Measurements from ENCODE around the gene SNX32.
A peak's percentile ranks its signal among the peaks of the same experiment; 100 is the strongest.

Gene SNX32

GRCh38 chr11:65861165-65861505 lies 27.4 kb downstream of the SNX32 start:
- Histone ChIP-seq H3K27me3 (replicated peaks in 2 of 5; ENCODE audit: control insufficient read depth in 4 of 5, insufficient read depth in 5 of 5, low read length in 4 of 5) (no peaks in the 10 kb centered on the region), H3K27ac (ENCODE audit: insufficient read depth in 1 of 2, low read depth in 1 of 2, low read length in 2 of 2, poor library complexity in 1 of 2, severe bottlenecking in 2 of 2) (peak overlapping the region; percentile 68 to 85), H3K36me3 (ENCODE audit: control insufficient read depth in 4 of 4, insufficient read depth in 4 of 4, low read length in 3 of 4) (peaks cover 3 to 51% (median 43%) of the 10 kb centered on the region in 4 experiments), H3K4me3 (ENCODE audit: control insufficient read depth in 1 of 7, extremely low read depth in 1 of 7, insufficient read depth in 4 of 7, low read depth in 2 of 7, low read length in 6 of 7) (peak overlapping the region; percentile 57 to 96 (median 89)), H3K9me3 (ENCODE audit: control extremely low read depth in 1 of 5, control insufficient read depth in 4 of 5, insufficient read depth in 2 of 5, low read depth in 1 of 5, low read length in 4 of 5) (no peaks in the 10 kb centered on the region), H3K4me1 (ENCODE audit: control extremely low read depth in 1 of 4, control insufficient read depth in 4 of 4, insufficient read depth in 4 of 4, low read length in 3 of 4) (peaks cover 14 to 44% (median 40%) of the 10 kb centered on the region in 4 experiments)
- no peak for DNase-seq
- POLR2A ChIA-PET, result interaction anchor here (2.4 to 4.1 kb wide), 2 partner anchors 10 to 28 kb away, joined by 22 to 33 read pairs; partner anchors contain the start of genes CCDC85B, EFEMP2 and FIBP
- CTCF ChIA-PET, result interaction anchor here (0.6 to 7.9 kb wide), 7 partner anchors 10 to 271 kb away, joined by 3 to 124 read pairs (median 3); partner anchors contain the start of genes CCDC85B, EFEMP2 and FIBP
- 16% methylated on average over 5 of the region's 14 CpGs for WGBS (ENCODE audit: insufficient coverage)

GRCh38 chr11:65861533-65862183 lies 27.9 kb downstream of the SNX32 start:
- ChIA-PET POLR2A (interaction anchor here (4.1 kb wide), 1 partner anchor 27 kb away, joined by 33 read pairs; the partner anchor contains the start of genes CCDC85B and FIBP), CTCF (interaction anchor here (0.9 to 7.9 kb wide), 7 partner anchors 10 to 81 kb away, joined by 3 to 124 read pairs (median 4); partner anchors contain the start of genes CCDC85B, EFEMP2 and FIBP)
- H3K4me1 ChIP-seq (ENCODE audit: control extremely low read depth in 1 of 4, control insufficient read depth in 4 of 4, insufficient read depth in 4 of 4, low read length in 3 of 4), result peaks cover 11 to 38% (median 35%) of the 10 kb centered on the region in 4 experiments
- DNase-seq, result no peak
- H3K9me3 ChIP-seq (ENCODE audit: control extremely low read depth in 1 of 5, control insufficient read depth in 4 of 5, insufficient read depth in 2 of 5, low read depth in 1 of 5, low read length in 4 of 5), result no peaks in the 10 kb centered on the region
- no peaks in the 10 kb centered on the region for H3K27me3 ChIP-seq (replicated peaks in 2 of 5; ENCODE audit: control insufficient read depth in 4 of 5, insufficient read depth in 5 of 5, low read length in 4 of 5)
- 96% methylated on average over 5 of the region's 13 CpGs for WGBS (ENCODE audit: insufficient coverage)
- H3K27ac ChIP-seq (ENCODE audit: insufficient read depth in 1 of 2, low read depth in 1 of 2, low read length in 2 of 2, poor library complexity in 1 of 2, severe bottlenecking in 2 of 2), result peak overlapping the region in 1 of 2 experiments; percentile 85
- peaks cover 3 to 50% (median 45%) of the 10 kb centered on the region in 4 experiments for H3K36me3 ChIP-seq (ENCODE audit: control insufficient read depth in 4 of 4, insufficient read depth in 4 of 4, low read length in 3 of 4)
- peak overlapping the region in 6 of 7 experiments; percentile 57 to 96 (median 90) for H3K4me3 ChIP-seq (ENCODE audit: control insufficient read depth in 1 of 7, extremely low read depth in 1 of 7, insufficient read depth in 4 of 7, low read depth in 2 of 7, low read length in 6 of 7)

GRCh38 chr11:65862191-65862735 lies 28.5 kb downstream of the SNX32 start:
- no peak for DNase-seq
- ChIA-PET CTCF (interaction anchor here (0.9 to 7.9 kb wide), 6 partner anchors 9 to 82 kb away, joined by 3 to 124 read pairs (median 4); partner anchors contain the start of genes CCDC85B, EFEMP2 and FIBP), POLR2A (no interaction called here)
- H3K4me3 ChIP-seq (ENCODE audit: control insufficient read depth in 1 of 7, extremely low read depth in 1 of 7, insufficient read depth in 4 of 7, low read depth in 2 of 7, low read length in 6 of 7), result no peak overlapping the region
- WGBS (ENCODE audit: insufficient coverage), result 96% methylated on average over 3 of the region's 5 CpGs
- H3K4me1 ChIP-seq (ENCODE audit: control extremely low read depth in 1 of 4, control insufficient read depth in 4 of 4, insufficient read depth in 4 of 4, low read length in 3 of 4), result peaks cover 11 to 41% (median 32%) of the 10 kb centered on the region in 4 experiments
- H3K27ac ChIP-seq (ENCODE audit: insufficient read depth in 1 of 2, low read depth in 1 of 2, low read length in 2 of 2, poor library complexity in 1 of 2, severe bottlenecking in 2 of 2), result peak overlapping the region in 1 of 2 experiments; percentile 25
- no peaks in the 10 kb centered on the region for H3K9me3 ChIP-seq (ENCODE audit: control extremely low read depth in 1 of 5, control insufficient read depth in 4 of 5, insufficient read depth in 2 of 5, low read depth in 1 of 5, low read length in 4 of 5)
- peaks cover 3 to 55% (median 47%) of the 10 kb centered on the region in 4 experiments for H3K36me3 ChIP-seq (ENCODE audit: control insufficient read depth in 4 of 4, insufficient read depth in 4 of 4, low read length in 3 of 4)
- no peaks in the 10 kb centered on the region for H3K27me3 ChIP-seq (replicated peaks in 2 of 5; ENCODE audit: control insufficient read depth in 4 of 5, insufficient read depth in 5 of 5, low read length in 4 of 5)

- Histone ChIP-seq H3K27me3 (replicated peaks in 2 of 5; ENCODE audit: control insufficient read depth in 4 of 5, insufficient read depth in 5 of 5, low read length in 4 of 5) (no peaks in the 10 kb centered on the region), H3K36me3 (ENCODE audit: control insufficient read depth in 4 of 4, insufficient read depth in 4 of 4, low read length in 3 of 4) (peaks cover 3 to 57% (median 49%) of the 10 kb centered on the region in 4 experiments), H3K4me3 (ENCODE audit: control insufficient read depth in 1 of 7, extremely low read depth in 1 of 7, insufficient read depth in 4 of 7, low read depth in 2 of 7, low read length in 6 of 7) (no peak overlapping the region), H3K9me3 (ENCODE audit: control extremely low read depth in 1 of 5, control insufficient read depth in 4 of 5, insufficient read depth in 2 of 5, low read depth in 1 of 5, low read length in 4 of 5) (no peaks in the 10 kb centered on the region), H3K4me1 (ENCODE audit: control extremely low read depth in 1 of 4, control insufficient read depth in 4 of 4, insufficient read depth in 4 of 4, low read length in 3 of 4) (peaks cover 11 to 45% (median 34%) of the 10 kb centered on the region in 4 experiments), H3K27ac (ENCODE audit: insufficient read depth in 1 of 2, low read depth in 1 of 2, low read length in 2 of 2, poor library complexity in 1 of 2, severe bottlenecking in 2 of 2) (peak overlapping the region in 1 of 2 experiments; percentile 25)
- ChIA-PET CTCF (interaction anchor here (0.9 to 7.9 kb wide), 4 partner anchors 8 to 24 kb away, joined by 3 to 124 read pairs (median 42); partner anchors contain the start of genes CCDC85B, EFEMP2 and FIBP), POLR2A (no interaction called here)
- DNase-seq, result no peak
- over 99% methylated on average over 17 of the region's 24 CpGs for WGBS (ENCODE audit: insufficient coverage)
These were observed 29.5 kb downstream of the SNX32 start for GRCh38 chr11:65862941-65863888.

- Histone ChIP-seq H3K4me3 (ENCODE audit: control insufficient read depth in 1 of 7, extremely low read depth in 1 of 7, insufficient read depth in 4 of 7, low read depth in 2 of 7, low read length in 6 of 7) (no peak overlapping the region), H3K27ac (ENCODE audit: insufficient read depth in 1 of 2, low read depth in 1 of 2, low read length in 2 of 2, poor library complexity in 1 of 2, severe bottlenecking in 2 of 2) (no peak overlapping the region), H3K27me3 (replicated peaks in 2 of 5; ENCODE audit: control insufficient read depth in 4 of 5, insufficient read depth in 5 of 5, low read length in 4 of 5) (no peaks in the 10 kb centered on the region), H3K9me3 (ENCODE audit: control extremely low read depth in 1 of 5, control insufficient read depth in 4 of 5, insufficient read depth in 2 of 5, low read depth in 1 of 5, low read length in 4 of 5) (no peaks in the 10 kb centered on the region), H3K36me3 (ENCODE audit: control insufficient read depth in 4 of 4, insufficient read depth in 4 of 4, low read length in 3 of 4) (peaks cover 3 to 57% (median 51%) of the 10 kb centered on the region in 4 experiments), H3K4me1 (ENCODE audit: control extremely low read depth in 1 of 4, control insufficient read depth in 4 of 4, insufficient read depth in 4 of 4, low read length in 3 of 4) (peaks cover 5 to 37% (median 26%) of the 10 kb centered on the region in 4 experiments)
- no peak for DNase-seq
- WGBS (ENCODE audit: insufficient coverage), result 85% methylated on average over 10 of the region's 12 CpGs
- ChIA-PET CTCF (interaction anchor here (6.1 to 11.0 kb wide), 3 partner anchors 7 to 23 kb away, joined by 81 to 168 read pairs (median 124); partner anchors contain the start of genes CCDC85B, EFEMP2 and FIBP), POLR2A (no interaction called here)
These were observed 30.3 kb downstream of the SNX32 start for GRCh38 chr11:65863889-65864705.
